Fibroblast of skin of scalp (primary cell): ENCODE results near the gene CATSPERD.
A peak's percentile ranks its signal among the peaks of the same experiment; 100 is the strongest.
"Not testable (repeated sequence)": the region's sequence is repeated elsewhere in the genome, so short reads cannot be mapped to it uniquely, and the experiment has no call there.

ENCODE experiments used
- DNase-seq: peaks from one replicate; pipeline ENCODE4 v3.0.0-alpha.2; 2013

Gene CATSPERD

DNA sequence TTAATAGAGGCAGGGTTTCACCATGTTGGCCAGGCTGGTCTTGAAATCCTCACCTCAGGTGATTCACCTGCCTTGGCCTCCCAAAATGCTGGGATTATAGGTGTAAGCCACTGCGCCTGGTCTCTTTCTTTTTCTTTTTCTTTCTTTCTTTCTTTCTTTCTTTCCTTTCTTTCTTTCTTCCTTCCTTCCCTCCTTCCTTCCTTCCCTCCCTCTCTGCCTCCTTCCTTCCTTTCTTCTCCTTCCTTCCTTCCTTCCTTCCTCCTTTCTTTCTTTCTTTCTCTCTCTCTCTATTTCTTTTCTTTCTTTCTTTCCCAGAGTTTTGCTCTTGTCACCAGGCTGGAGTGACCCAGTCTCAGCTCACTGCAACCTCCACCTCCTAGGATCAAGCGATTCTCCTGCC lies 12.7 kb downstream of the CATSPERD start:
- not testable (repeated sequence) for DNase-seq

DNA sequence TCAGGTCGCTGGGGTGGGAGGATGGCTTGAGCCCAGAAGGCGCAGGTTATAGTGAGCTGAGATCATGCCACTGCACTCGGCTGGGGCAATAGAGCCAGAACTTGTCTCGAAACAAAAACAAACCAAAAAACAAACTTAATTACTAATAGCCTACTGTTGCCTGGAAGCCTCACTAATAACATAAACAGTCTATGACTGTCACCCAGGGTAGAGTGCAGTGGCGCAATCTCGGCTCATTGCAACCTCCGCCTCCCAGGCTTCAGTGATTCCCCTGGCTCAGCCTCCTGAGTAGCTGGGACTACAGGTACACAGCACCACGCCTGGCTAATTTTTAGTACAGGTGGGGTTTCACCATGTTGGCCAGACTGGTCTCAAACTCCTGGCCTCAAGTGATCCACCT lies 18.0 kb downstream of the CATSPERD start:
- DNase-seq = no peak

DNA sequence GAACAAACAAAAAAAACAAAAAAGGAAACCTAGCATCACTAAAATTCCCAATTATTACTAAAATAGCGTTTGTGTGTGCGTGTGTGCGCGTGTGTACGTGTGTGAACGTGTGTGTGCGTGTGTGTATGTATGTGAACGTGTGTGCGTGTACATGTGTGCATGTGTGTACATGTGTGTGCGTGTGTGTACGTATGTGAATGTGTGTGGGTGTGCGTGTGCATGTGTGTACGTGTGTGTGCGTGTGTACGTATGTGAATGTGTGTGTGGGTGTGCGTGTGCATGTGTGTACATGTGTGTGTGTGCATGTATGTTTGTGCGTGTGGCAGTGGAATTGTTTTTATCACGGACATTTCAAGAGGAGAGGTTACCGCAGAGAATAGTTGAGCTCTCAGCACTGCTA lies 21.6 kb downstream of the CATSPERD start:
- DNase-seq = no peak

DNA sequence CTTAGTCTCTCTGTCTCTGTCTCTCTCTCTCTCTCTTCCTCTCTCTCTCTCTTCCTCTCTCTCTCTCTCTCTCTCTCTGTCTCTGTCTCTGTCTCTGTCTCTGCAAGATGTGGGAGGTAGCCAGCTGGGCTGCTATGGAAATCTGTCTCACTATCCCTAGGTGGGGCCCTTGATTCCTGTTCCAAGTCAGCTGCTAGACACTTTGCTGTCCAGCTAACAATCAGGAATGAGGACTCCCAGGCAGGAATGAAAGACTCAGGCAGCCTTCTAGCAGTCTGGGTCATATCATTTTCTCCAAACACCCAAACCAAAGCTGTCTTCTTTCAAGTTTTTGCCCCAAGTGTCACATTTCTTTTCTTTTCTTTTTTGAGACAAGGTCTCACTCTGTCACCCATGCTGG lies 23.2 kb downstream of the CATSPERD start:
- no peak for DNase-seq

DNA sequence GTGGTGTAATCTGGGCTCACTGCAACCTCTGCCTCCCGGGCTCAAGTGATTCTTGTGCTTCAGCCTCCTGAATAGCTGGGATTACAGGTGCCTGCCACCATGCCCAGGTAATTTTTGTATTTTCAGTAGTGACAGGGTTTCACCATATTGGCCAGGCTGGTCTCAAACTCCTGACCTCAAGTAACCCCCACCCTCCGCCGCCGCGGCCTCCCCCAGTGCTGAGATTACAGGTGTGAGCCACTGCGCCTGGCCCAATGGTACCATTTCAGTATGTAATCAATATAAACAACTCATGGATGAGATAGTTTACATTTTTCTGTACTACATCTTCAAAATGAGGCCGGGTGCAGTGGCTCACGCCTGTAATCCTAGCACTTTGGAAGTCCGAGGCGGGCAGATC lies 24.6 kb downstream of the CATSPERD start:
- DNase-seq = not testable (repeated sequence)

DNA sequence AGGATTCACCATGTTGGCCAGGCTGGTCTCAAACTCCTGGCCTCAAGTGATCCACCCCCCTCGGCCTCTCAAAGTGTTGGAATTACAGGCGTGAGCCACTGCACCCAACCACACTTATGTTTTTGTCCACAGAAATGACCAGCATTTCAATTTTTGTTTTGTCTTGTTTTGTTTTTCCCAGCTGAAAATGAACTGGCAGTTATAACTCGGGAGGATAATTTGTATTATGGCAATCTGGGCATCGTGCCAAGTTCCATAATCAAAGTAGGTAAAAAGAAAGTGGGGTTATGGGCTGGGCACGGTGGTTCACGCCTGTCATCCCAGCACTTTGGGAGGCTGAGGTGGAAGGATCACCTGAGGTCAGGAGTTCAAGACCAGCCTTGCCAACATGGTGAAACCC lies 28.5 kb downstream of the CATSPERD start:
- DNase-seq = not testable (repeated sequence)

DNA sequence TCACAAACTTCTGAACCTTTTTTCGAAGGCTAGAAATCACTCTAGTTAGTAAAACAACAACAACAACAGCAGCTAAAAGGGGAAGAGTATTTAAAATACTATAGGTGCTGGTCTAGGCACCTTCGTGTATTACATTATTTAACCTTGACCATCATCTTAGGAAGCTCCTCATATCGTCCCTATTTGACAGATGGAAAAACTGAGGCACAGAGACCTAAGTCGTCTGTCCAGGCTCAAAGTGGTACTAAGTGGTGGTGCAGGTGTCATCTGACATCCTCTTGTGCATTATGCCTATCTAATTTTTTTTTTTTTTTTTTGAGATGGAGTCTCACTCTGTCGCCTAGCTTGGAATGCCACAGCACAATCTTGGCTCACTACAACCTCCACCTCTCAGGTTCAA lies 29.1 kb downstream of the CATSPERD start:
- DNase-seq = no peak

DNA sequence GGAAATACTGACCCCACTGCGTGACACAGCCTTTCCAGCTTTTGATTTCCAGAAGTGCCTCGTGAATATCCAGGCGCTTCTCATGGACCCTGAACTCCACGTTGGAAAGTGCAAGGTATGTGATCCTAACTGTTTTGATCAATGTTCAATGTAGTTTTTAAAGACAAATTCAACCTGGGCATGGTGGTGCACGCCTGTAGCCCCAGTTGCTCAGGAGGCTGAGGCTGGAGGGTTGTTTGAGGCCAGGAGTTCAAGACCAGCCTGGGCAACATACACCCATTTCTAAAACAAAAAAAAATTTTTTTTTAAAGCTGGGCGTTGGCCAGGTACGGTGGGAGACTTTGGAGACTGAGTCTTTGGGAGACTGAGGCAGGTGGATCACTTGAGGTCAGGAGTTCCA lies 31.3 kb downstream of the CATSPERD start:
- no peak for DNase-seq

DNA sequence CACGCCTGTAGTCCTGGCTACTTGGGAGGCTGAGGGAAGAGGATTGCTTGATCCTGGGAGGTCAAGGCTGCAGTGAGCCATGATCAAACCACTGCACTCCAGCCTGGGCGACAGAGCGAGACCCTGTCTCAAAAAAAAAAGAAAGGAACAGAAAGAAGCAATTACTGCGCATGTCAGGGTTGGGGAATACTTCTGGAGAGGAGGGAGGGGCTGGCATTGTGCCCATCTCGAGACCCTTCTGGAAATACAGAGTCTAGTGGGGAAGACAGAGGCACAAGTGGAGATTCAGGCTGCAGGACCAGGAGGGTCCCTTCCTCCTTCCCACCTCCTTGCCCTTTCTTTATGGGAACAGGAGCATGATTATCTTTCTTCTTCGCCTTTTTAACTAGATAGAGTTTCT lies 33.3 kb downstream of the CATSPERD start:
- DNase-seq = no peak

DNA sequence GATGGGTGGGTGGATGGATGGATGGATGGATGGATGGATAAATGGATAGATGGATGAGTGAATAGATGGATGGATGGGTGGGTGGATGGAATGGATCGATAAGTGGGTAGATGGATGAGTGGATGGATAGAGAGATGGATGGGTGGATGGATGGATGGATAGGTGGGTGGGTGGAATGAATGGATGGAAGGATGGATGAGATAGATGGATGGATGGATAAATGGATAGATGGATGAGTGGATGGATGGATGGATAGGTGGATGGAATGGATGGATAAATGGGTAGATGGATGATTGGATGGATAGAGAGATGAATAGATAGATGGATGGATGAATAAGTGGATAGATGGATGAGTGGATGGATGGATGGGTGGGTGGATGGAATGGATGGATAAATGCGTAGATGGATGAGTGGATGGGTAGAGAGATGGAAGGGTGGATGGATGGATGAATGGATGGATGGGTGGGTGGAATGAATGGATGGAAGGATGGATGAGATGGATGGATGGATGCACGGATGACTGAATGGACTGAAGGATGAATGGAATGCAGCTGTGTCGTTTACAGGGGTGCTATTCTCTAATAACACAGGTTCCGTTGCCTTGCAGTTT lies 42.3 kb downstream of the CATSPERD start:
- DNase-seq = no peak

DNA sequence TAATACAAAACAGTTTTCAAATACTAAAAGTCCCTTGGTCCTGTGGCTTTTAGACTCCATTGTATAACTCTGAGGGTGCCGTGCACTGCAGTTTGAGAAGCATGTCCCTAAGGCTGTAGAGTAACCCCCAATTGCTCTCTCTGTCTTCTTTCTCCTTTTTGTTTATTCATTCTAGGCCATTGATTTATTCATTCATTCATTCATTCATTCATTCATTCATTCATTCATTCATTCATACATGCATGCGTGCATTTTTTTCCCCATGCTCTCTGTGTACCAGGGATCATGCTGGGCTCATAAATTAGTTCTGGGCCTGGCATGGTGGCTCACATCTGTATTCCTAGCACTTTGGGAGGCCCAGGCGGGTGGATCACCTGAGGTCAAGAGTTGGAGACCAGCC lies 44.8 kb downstream of the CATSPERD start:
- DNase-seq = no peak

DNA sequence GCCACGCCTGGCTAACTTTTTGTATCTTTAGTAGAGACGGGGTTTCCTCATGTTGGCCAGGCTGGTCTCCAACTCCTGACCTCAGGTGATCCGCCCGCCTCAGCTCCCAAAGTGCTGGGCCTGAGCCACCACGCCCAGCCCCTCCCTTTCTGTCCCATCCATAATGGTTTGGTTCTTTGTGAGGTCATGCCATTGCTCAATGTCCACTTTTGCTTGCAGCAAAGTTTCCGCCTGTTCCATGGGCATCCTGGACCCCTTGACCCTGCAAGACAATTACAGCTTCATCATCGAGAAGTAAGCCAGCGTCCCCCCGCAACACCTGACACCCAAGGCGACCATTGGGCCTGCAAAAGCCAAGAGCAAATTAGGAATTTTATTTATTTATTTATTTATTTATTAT lies 47.5 kb downstream of the CATSPERD start:
- no peak for DNase-seq

DNA sequence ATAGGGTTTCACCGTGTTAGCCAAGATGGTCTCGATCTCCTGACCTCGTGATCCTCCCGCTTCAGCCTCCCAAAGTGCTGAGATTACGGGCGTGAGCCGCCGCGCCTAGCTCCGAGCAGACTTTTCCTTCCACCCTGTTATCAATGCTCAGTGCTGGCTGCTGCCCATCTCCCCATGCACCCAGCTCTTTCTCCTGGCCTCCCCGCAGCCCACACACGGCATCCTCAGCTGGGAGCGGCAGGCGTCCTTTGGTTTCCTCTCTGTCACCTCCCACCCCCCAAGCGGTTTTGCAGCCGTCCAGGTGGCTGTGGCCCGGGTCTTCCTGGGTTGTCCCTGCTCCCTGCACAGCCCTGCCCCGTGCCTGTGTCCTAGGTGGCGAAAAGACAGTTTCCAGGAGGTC lies 52.0 kb downstream of the CATSPERD start:
- DNase-seq = no peak

DNA sequence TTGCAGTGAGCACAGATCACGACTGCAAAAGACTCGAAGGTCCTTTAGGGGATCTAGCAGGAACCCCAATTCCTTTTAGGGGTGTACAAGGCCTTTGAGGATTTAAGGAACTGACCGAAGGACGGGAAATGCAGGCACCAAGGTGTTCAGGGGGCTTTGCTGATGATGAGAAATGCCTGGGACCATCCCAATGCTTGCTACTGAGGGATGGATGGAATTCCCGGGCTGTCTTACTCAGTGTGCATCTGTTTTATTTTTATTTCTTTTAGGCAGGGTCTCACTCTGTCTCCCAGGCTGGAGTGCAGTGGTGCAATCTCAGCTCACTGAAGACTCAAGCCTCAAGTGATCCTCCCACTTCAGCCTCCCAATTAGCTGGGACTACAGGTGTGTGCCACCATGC lies 52.8 kb downstream of the CATSPERD start:
- DNase-seq = no peak

DNA sequence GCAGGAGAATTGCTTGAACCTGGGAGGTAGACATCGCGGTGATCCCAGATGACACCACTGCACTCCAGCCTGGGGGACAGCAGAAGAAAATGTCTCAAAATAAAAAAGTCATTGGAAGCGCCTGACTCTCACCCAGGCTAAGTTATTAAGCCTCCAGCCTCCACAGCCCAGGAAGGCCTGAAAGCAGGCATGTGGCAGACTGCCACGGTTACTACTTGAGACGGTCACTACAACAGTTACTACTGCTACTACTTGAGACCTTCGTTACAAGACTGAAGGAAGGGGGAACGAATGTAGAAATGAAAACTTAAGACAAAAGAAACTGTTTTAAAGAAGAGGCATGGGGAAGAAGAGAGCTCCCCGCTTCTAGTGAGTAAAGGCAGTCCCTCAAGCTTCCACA lies 54.5 kb downstream of the CATSPERD start:
- no peak for DNase-seq

DNA sequence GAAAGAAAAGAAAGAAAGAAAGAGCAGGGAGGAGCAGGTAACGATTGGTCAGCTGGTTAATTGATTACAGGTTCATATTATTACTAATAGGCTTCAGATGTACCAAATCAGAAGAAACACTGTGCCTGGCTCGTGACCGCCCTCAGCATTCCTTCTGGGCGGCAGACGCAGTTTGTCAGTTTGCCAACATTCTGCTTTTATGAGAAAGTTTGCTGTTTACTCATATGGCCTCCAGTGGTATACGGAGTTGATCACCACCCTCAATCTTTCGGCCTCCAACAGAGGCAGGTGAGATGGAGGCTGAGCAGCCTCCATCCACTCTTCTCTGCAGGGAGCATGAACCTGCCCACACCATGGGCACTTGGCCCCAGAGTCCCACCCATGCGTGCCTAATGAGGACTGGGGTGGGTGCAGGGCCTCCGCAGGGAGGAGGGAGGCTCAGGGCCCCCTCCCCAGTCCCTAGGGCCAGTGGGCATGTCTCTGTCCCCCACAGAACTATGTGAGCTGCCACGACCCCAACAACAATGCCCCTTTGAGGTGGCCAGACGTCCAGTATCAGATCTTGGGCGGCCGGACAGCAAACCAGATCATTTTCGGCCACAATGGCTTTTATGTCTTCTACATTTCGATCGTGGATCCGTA lies 55.4 kb downstream of the CATSPERD start:
- DNase-seq = peak; percentile 74

DNA sequence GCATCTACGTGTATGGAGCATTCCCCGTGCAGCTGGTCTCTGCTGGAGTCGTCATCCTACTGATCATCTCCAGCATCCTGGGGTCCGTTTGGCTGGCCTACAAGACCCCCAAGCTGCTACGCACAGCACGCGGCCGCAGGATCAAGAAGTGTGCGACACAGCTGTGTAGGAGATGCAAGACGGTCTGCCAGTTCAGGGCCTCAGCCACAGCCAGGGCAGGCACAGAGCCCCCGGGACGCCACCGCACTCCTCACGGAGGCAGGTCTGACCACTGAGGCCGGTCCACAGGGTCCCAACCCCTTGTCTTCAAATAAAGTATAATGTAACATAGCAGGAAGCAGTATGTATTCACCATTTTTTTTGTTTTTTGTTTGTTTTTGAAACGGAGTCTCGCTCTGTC lies 58.0 kb downstream of the CATSPERD start:
- no peak for DNase-seq

DNA sequence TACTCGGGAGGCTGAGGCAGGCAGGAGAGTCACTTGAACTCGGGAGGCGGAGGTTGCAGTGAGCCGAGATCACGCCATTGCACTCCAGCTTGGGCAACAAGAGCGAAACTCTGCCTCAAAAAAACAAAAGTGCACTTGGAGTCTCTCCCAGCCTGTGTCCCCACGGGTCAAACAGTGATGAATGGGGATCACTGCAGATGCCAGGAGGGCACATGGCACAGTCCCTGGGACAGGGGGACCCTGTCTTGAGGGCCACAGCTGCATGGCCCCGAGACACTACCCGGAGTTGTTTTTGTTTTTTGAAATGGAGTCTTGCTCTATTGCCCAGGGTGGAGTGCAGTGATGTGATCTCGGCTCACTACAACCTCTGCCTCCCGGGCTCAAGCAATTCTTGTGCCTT lies 60.5 kb downstream of the CATSPERD start:
- not testable (repeated sequence) for DNase-seq

DNA sequence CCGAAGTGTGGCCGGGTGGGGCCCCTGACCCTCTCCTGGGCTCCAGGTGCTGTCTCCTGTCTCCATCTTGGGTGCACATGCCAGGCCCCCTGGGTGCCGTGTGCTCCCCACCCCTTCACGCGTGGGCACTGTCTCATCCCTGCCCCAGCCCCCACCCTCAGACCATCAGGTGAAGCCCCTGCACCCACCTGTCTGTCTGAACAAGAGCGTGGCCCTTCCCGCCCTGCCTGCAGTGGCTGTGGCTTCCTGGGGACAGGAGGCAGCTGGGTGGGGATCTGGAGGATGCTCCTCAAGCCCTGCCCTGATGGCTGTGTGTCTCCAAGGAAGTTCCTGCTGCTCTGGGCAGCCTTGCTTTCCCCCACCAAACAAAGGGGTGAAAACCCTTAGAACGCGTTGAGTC lies 61.9 kb downstream of the CATSPERD start:
- no peak for DNase-seq

DNA sequence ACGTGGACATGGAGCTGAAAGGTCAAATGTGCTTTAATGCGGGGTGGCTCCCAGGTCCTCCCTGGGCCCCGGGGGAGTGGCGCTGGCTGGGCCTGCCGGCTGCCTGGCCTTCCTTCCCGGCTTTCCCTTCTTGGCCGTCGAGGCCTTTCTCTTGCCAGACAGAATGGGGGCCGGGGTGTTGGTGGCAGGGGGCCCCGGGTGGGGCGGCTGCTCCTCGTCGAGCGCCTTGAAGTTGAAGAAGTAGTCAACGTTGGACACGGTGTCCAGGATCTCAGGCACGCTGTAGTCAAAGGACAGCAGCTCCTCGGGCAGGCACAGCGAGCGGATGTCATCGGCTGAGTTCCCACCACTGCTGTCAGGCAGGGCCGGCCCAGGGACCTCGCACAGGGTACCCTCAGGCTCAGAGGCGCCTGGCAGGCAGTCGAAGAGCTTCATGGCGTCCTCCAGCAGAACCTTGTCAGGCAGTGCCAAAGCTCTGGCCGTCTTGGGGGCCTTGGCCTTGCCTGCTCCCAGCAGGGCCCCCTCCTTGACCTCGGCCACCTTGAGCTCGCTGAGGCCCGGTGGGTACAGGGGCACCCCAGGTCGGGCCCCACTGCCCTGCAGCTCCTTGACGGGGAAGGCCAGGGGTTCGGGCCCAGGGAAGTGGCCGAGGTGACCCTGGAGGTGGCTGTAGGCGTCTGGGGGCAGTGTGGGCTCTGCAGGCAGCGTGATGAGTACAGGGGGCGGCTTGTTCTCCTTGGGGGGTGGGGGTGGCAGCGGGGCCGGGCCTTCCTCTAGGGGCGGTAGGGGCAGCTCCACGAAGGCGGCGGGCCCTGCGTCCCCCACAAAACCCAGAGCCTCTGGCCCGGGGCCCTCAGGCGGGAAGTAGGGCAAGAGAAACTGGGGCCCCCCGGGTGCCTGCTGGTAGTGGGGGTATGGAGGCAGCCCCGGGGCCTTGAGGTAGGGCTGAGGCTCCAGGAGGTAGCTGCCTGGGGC lies 62.8 kb downstream of the CATSPERD start:
- DNase-seq = no peak

DNA sequence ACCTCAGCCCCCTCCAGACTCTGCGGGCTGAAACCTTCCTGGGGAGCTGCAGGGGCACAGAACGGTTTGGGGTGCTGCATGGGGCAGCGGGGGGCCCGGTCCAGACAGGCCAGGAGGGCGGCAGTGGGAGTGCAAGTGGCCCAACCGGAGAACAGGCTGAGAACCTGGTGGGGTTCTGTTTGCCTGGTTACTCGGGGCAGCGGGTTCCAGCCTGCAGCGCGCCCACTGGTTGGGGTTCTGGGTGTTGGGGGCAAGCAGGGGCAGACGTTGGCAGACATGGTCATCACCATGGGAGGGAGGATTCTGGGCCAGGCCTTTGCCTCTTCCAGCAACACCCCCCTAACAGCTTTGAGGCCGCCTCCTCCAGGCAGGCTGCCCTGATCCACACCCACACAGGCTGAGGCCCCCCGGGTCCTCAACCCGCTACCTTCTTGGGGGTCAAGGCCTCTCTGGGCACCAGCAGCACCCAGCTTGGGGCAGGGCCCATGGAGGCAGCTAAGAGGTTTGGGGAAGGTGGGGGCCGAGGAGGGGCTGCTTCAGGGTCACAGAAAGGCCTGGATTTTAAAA lies 64.2 kb downstream of the CATSPERD start, which contains the start of gene PRR22:
TSS of gene PRR22 (minus strand) at position 166 of the 567 bp plus-strand sequence. CDS start at position 80, 86 bp downstream.
- no peak for DNase-seq

DNA sequence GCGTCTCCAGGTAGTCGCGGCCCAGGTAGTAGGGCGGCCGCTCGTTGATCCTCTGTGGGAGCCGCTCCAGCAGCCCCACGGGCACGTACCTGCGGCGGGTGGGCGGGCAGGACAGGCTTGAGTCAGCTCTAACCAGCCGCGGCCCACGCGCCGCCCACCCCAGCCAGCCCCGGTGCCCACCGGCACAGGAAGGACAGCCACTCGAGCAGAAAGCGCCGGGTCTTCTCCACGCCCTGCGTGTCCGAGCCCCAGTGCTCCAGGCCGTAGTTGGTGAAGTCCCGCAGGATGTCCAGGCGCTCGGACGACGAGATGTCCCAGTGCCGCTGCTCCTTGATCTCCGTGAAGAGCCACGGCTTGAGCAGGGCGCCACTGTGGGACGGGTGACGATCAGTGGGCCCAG lies 65.0 kb downstream of the CATSPERD start:
- DNase-seq = no peak
